Uterus (tissue), 2 donors: ENCODE data around the gene BUB1.

ENCODE experiments used
- POLR2A ChIP-seq, 2 donors: fragments of 450-650 bp; IDR thresholded peaks; one replicate each; pipeline ENCODE4 v1.6.1; 2016; ENCODE audit warnings: antibody characterized with exemption in 2 of 2, mild to moderate bottlenecking in 1 of 2, moderate library complexity in 1 of 2
- TF ChIP-seq, protein P1 (sequence below), 4 experiments: fragments of 200-600 bp in 2 of 4; fragments of 450-650 bp in 2 of 4; sonication (generic) in 2 of 4; IDR thresholded peaks; one replicate each; pipeline ENCODE4 v1.5.1; 2016 to 2019; ENCODE audit warnings: antibody characterized with exemption in 4 of 4, mild to moderate bottlenecking in 2 of 4, moderate library complexity in 1 of 4

DNA sequence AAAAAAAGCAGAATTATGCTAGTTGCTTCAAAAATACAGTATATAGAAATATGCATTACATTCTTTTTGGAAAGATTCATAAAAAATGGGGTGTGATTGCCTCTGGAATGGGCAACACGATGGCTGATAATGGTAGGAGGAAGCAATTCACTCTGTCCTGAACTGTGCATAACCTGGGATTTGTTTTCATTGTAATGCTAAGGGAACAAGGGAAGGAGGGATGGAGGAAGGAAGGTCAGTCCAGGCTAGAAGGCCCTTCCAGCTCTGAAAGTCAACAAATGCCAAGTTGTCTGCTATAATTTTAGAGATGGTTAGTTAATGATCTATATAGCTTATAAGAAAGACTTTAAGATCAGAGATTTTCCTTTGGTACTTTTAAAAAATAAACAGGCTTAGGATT is 40.8 kb downstream of the BUB1 start:
- TF ChIP-seq, protein P1, sequence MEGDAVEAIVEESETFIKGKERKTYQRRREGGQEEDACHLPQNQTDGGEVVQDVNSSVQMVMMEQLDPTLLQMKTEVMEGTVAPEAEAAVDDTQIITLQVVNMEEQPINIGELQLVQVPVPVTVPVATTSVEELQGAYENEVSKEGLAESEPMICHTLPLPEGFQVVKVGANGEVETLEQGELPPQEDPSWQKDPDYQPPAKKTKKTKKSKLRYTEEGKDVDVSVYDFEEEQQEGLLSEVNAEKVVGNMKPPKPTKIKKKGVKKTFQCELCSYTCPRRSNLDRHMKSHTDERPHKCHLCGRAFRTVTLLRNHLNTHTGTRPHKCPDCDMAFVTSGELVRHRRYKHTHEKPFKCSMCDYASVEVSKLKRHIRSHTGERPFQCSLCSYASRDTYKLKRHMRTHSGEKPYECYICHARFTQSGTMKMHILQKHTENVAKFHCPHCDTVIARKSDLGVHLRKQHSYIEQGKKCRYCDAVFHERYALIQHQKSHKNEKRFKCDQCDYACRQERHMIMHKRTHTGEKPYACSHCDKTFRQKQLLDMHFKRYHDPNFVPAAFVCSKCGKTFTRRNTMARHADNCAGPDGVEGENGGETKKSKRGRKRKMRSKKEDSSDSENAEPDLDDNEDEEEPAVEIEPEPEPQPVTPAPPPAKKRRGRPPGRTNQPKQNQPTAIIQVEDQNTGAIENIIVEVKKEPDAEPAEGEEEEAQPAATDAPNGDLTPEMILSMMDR (IDR thresholded peaks at IDR 0.05) = no peak
- TF ChIP-seq POLR2A (IDR thresholded peaks at IDR 0.05) = no peak
